ENCODE data around the gene PLCD1. TPM values are rescaled to one million over a fixed set of nuclear protein-coding genes. Genes with fewer than 3 reads are reported as not detected.
A peak's percentile ranks its signal among the peaks of the same experiment; 100 is the strongest.
"Not testable (repeated sequence)": the region's sequence is repeated elsewhere in the genome, so short reads cannot be mapped to it uniquely, and the experiment has no call there.

The PLCD1 gene
- total RNA-seq, 1 donor from 2014 or later: 28.7 TPM

DNA sequence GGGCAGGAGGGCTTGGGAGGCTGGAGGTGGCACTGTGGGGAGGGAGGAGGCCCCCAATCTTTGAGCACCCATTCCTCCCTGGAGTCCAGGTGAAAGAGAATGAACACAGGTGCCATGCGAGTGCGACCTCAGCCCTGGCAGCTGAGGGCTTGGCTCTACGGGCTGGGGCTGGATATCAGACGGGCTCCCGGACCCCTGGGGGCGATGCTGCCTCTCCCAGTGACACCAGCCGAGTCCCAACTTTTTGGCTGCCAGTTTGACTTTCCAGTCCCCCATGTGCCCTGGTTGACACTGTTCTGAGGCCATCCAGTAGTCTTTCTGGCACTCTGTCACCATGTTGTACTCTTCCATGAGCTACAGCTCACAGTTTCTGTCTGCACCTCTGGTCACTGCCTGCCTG lies 37.6 kb downstream of the PLCD1 start:
- TF ChIP-seq, protein P1, sequence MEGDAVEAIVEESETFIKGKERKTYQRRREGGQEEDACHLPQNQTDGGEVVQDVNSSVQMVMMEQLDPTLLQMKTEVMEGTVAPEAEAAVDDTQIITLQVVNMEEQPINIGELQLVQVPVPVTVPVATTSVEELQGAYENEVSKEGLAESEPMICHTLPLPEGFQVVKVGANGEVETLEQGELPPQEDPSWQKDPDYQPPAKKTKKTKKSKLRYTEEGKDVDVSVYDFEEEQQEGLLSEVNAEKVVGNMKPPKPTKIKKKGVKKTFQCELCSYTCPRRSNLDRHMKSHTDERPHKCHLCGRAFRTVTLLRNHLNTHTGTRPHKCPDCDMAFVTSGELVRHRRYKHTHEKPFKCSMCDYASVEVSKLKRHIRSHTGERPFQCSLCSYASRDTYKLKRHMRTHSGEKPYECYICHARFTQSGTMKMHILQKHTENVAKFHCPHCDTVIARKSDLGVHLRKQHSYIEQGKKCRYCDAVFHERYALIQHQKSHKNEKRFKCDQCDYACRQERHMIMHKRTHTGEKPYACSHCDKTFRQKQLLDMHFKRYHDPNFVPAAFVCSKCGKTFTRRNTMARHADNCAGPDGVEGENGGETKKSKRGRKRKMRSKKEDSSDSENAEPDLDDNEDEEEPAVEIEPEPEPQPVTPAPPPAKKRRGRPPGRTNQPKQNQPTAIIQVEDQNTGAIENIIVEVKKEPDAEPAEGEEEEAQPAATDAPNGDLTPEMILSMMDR (conservative IDR thresholded peaks at IDR 0.05): no peak
- DNase-seq (ENCODE audit: extremely low spot score, unreplicated experiment): no peak
- H3K9me3 Mint-ChIP-seq: no peaks in the 10 kb centered on the region
- peak overlapping the region; percentile 98 for H3K27ac Mint-ChIP-seq
- H3K27me3 Mint-ChIP-seq: no peaks in the 10 kb centered on the region
- H3K36me3 Mint-ChIP-seq: peaks cover 6% of the 10 kb centered on the region
- peaks cover 48% of the 10 kb centered on the region for H3K4me1 Mint-ChIP-seq (ENCODE audit: unreplicated experiment)
- H3K4me3 Mint-ChIP-seq: peak overlapping the region; percentile 89

DNA sequence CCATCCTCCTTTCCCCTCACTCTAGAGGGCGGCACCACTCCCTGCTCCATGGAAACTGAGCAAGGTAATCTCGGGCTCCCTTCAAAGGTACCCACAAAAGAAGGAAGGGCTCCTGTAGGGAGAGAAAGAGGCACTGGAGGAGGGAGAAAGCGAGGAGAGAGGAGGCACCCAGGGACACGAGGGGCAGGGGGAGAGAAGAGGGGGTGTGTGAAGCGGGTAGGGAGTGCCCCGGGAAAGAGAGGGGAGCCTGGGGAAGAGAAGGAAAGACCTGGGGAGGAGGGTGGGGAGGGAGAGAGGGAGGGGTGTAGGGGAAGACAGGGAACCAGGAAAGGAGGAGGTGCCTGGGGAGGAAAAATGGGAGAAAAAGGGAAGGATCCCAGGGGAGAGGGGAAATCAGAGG lies 38.3 kb downstream of the PLCD1 start:
- no peaks in the 10 kb centered on the region for H3K27me3 Mint-ChIP-seq
- H3K4me1 Mint-ChIP-seq (ENCODE audit: unreplicated experiment): peaks cover 42% of the 10 kb centered on the region
- peak overlapping the region; percentile 83 for H3K27ac Mint-ChIP-seq
- H3K9me3 Mint-ChIP-seq: no peaks in the 10 kb centered on the region
- DNase-seq (ENCODE audit: extremely low spot score, unreplicated experiment): no peak
- H3K36me3 Mint-ChIP-seq: no peaks in the 10 kb centered on the region
- TF ChIP-seq, protein P1 (conservative IDR thresholded peaks at IDR 0.05): no peak
- peak overlapping the region; percentile 28 for H3K4me3 Mint-ChIP-seq

DNA sequence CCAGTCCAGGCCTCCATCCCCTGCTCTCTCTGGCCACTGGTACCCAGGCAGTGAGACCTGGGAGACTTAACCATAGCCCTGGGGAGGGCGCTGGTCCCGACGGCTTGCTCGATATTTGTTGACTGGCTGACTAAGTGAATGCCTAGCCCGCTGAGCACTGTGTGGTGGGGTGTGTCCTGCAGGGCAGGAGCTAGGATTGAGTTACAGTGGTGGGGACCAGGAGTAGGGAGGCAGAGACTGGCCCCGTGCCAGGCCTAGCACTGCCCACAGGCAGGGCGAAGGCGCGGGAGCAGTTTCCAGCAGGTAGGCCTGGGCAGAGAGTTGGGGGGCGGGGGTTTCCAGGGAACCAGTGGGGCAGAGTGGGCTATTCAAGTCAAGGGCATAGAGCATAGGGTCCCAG lies 38.9 kb downstream of the PLCD1 start, which contains the start of gene VILL:
TSS of gene VILL (plus strand) at position 260 of the 400 bp plus-strand sequence. CDS start 2,887 bp downstream, outside the sequence.
- TF ChIP-seq, protein P1 (conservative IDR thresholded peaks at IDR 0.05): no peak
- H3K4me1 Mint-ChIP-seq (ENCODE audit: unreplicated experiment): peaks cover 42% of the 10 kb centered on the region
- no peaks in the 10 kb centered on the region for H3K36me3 Mint-ChIP-seq
- H3K4me3 Mint-ChIP-seq: peak within 1 kb of the TSS; percentile 28
- no peaks in the 10 kb centered on the region for H3K27me3 Mint-ChIP-seq
- H3K27ac Mint-ChIP-seq: peak within 1 kb of the TSS; percentile 83
- H3K9me3 Mint-ChIP-seq: no peaks in the 10 kb centered on the region
- no peak for DNase-seq (ENCODE audit: extremely low spot score, unreplicated experiment)

DNA sequence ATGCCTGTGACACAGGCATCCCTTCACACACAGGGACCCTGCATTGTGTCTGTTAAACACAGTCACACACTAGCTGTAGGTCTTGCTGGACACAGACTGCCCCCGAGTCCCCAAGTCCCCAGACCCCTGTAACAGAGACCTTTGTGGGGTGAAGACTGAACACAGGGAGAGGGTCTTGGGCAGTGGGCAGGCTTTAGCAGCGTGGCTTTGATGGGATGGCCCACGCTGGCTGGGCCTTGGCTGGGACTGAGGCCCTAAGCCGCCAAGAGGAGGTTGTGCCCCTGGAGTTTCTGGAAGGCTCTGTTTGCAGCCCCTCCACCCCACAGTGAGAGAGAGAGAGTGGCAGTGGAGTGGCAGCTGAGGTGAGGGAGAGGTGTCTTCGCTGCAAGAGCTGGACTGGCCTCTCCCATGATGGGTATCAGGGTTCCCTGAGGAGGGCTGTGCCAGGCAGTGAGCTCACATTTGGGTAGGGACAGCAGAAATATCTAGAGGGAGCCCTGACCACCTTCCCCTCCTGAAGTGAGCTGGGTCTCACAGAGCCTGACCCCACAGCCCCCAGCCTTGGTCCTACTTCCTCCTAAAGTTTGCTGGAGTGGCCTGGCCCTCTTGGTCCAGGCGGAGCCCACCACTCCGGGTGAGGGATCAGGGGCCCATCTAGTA lies 39.5 kb downstream of the PLCD1 start:
- Mint-ChIP-seq H3K4me3 (no peak overlapping the region), H3K27ac (peak overlapping the region; percentile 83)

DNA sequence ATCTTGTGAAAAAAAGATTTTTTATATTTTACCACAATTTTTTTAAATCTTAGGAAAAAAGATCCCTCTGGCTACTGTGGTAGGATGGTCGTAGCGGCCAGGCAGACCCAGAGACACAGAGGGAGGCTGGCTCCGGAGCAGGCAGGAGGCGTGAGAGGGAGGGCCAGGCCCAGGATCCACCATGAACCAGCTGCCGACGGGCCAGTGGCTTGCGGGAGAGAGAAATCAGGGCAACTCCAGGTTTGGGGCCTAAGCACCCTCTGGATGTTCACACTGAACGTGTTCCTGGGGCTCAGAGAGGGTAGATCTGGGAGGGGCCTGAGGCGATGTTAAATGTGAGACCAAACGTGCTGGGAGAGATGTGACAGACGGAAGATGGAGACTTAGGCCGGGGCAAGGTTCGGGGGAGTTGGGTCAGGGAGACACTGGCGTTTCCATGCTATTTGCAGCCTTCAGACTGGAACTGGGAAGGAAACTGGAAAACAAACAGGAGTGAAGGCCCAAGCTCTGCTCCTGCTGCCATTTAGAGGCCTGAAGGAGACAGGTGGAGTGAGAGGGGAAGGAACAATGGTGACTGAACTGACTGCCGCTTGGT lies 40.4 kb downstream of the PLCD1 start:
- peak overlapping the region; percentile 57 for H3K27ac Mint-ChIP-seq
- no peak for DNase-seq (ENCODE audit: extremely low spot score, unreplicated experiment)
- H3K9me3 Mint-ChIP-seq: no peaks in the 10 kb centered on the region
- peaks cover 8% of the 10 kb centered on the region for H3K36me3 Mint-ChIP-seq
- H3K27me3 Mint-ChIP-seq: no peaks in the 10 kb centered on the region
- H3K4me1 Mint-ChIP-seq (ENCODE audit: unreplicated experiment): peaks cover 37% of the 10 kb centered on the region
- no peak overlapping the region for H3K4me3 Mint-ChIP-seq
- TF ChIP-seq, protein P1 (conservative IDR thresholded peaks at IDR 0.05): no peak

More for the DNA sequence above, 39.5 kb downstream of the PLCD1 start:
- no peak for DNase-seq (ENCODE audit: extremely low spot score, unreplicated experiment)
- peaks cover 2% of the 10 kb centered on the region for H3K36me3 Mint-ChIP-seq
- H3K9me3 Mint-ChIP-seq: no peaks in the 10 kb centered on the region
- no peaks in the 10 kb centered on the region for H3K27me3 Mint-ChIP-seq
- H3K4me1 Mint-ChIP-seq (ENCODE audit: unreplicated experiment): peaks cover 44% of the 10 kb centered on the region
- TF ChIP-seq, protein P1 (conservative IDR thresholded peaks at IDR 0.05): no peak

DNA sequence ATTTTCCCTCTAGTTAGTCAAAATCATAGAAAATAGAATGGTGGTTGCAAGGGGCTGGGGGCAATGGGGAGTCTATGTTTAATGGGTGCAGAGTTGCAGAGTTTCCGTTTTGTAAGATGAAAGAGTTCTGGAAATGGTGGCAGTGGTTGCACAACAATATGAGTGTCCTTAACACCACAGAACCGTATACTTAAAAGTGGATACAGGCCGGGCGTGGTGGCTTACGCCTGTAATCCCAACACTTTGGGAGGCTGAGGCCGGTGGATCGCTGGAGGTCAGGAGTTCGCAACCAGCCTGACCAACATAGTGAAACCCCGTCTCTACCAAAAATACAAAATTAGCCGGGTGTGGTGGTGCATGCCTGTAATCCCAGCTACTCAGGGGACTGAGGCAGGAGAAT lies 41.1 kb downstream of the PLCD1 start:
- not testable (repeated sequence) for H3K4me3 Mint-ChIP-seq; DNase-seq (ENCODE audit: extremely low spot score, unreplicated experiment); H3K9me3 Mint-ChIP-seq; H3K27me3 Mint-ChIP-seq
- H3K27ac Mint-ChIP-seq: peak overlapping the region; percentile 23
- peaks cover 12% of the 10 kb centered on the region for H3K36me3 Mint-ChIP-seq
- H3K4me1 Mint-ChIP-seq (ENCODE audit: unreplicated experiment): peaks cover 30% of the 10 kb centered on the region

Data from type B pancreatic cell (in vitro differentiated cells).